Measurements from ENCODE around the gene ZNRF3.

- TF ChIP-seq, protein P1, sequence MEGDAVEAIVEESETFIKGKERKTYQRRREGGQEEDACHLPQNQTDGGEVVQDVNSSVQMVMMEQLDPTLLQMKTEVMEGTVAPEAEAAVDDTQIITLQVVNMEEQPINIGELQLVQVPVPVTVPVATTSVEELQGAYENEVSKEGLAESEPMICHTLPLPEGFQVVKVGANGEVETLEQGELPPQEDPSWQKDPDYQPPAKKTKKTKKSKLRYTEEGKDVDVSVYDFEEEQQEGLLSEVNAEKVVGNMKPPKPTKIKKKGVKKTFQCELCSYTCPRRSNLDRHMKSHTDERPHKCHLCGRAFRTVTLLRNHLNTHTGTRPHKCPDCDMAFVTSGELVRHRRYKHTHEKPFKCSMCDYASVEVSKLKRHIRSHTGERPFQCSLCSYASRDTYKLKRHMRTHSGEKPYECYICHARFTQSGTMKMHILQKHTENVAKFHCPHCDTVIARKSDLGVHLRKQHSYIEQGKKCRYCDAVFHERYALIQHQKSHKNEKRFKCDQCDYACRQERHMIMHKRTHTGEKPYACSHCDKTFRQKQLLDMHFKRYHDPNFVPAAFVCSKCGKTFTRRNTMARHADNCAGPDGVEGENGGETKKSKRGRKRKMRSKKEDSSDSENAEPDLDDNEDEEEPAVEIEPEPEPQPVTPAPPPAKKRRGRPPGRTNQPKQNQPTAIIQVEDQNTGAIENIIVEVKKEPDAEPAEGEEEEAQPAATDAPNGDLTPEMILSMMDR (IDR thresholded peaks at IDR 0.05): no peak
- no peak for TF ChIP-seq EZH2 (IDR thresholded peaks at IDR 0.05; ENCODE audit: borderline replicate concordance, insufficient read depth, low read depth, low read length, poor library complexity, severe bottlenecking)
These were observed 169.8 kb downstream of the ZNRF3 start for GRCh38 chr22:29053048-29053702.
